ENCODE results near the gene FRMPD2.
"Not testable (repeated sequence)": the region's sequence is repeated elsewhere in the genome, so short reads cannot be mapped to it uniquely, and the experiment has no call there.

The FRMPD2 gene

GRCh38 chr10:48290286-48290685 lies 15.8 kb upstream of the FRMPD2 start:
- DNase-seq, result no peak

- peak in 34 of 51 donors; percentile 19 to 76 (median 47) for DNase-seq
Observed at GRCh38 chr10:48289501-48290238, 15.2 kb upstream of the FRMPD2 start.

DNA sequence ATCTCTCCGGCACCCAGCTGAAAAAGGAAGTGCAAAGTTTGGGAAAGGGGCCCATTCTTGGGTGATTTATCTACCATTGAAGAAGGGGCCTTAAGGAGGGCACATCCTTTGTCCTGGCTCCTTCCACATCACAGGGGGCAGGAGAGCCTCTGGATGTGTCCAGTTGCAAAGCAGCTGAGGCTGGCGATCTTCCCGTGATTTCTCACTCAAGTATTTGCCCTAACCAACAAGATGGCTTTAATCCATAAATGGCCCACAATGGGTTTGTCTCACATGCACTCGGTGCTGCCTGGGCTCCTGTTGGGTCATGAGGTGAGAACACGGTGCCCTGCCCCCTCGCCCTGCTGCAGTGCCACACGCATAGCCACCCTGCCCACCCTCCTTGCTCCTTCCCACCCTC lies 14.2 kb upstream of the FRMPD2 start:
- no peak for DNase-seq

DNA sequence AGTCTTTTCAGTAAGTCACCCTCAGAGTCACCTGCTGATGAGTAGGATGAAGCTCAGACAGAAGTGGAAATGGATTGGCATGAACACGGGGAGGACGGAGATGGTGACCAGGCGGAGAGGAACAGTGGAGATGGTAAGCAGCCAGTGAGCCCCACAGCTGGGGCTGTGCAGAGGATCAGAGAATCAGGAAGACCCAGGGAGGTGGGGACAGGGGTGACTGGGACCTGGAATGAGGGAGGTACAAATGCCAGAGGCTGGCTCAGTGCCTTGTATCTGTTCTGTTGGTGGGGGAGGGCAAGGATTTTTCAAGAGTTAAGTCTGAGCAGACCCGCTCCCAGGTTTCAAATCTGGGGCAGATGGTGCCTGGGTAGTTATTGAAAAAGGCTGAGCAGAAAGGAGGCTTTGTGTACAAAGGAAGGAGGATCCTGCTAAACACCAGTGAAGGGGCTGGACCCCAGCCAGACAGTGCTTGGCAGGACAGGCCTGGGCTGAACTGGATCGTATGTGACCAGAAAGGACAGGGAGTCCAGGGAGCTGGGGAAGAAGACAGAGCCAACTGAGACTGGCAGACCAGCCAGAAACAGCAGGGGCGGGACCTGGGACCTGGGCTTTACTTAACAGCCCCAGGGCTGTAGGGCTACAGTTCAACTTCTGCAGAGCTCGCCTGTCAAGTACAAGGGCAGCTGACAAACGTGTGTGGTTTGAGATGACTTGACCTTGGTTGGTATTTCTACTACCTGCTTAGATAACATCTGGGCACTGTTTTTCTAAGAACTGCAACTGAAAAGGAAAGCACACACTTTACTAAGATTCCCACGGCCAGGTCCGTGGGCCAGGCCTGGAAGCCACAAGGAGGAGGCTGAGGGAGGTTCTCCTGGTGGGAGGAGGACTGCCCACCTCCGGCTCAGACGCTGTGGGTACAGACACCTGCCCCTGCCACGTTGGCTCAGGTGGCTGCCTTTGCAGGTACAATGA lies 13.2 kb upstream of the FRMPD2 start:
- peak in 43 of 51 donors; percentile 20 to 93 (median 74) for DNase-seq

- no peak for DNase-seq
Observed at GRCh38 chr10:48286356-48286755, 11.9 kb upstream of the FRMPD2 start.

- no peak for DNase-seq
Observed at GRCh38 chr10:48285710-48286109, 11.2 kb upstream of the FRMPD2 start.

- DNase-seq, result no peak
Observed at GRCh38 chr10:48284811-48285210, 10.3 kb upstream of the FRMPD2 start.

- no peak for DNase-seq
Observed at GRCh38 chr10:48284002-48284546, 9.6 kb upstream of the FRMPD2 start.

DNA sequence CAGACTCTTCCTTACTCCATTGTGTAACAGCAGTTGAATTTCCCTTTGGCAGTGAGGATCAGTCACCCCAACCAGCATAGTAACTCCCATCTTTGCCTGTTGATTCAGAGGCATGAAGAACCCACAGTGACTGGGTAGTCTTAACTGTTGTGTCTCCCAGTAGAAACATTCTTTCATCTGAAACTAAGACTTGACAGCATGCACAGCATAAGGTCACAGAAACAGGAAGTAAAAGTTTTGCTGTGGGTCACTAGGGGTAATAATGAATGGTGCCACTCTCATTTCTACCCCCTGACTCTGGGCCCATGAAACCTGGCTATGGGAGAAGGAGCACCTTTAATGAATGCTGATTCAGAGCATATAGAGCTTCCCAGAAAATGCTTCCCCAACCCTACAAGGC lies 8.3 kb upstream of the FRMPD2 start:
- DNase-seq, result no peak

GRCh38 chr10:48281697-48282096 lies 7.2 kb upstream of the FRMPD2 start:
- DNase-seq, result not testable (repeated sequence)

- no peak for DNase-seq
Observed at GRCh38 chr10:48279081-48279751, 4.7 kb upstream of the FRMPD2 start.

DNA sequence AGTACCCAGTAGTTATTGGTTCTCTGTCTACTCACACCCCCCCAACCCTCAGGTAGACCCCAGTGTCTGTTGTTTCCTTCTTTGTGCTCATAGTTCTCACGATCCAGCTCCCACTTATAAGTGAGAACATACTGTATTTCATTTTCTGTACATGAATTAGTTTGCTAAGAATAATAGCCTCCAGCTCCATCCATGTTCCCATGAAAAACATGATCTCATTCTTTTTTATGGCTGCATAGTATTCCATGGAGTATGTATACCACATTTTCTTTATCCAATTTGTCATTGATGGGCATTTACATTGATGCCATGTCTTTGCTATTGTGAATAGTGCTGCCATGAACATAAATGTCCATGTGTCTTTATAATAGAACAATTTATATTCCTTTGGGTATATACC lies 2.6 kb upstream of the FRMPD2 start:
- DNase-seq, result no peak

GRCh38 chr10:48273741-48274140 lies 755 bp downstream of the FRMPD2 start:
- DNase-seq, result no peak

DNA sequence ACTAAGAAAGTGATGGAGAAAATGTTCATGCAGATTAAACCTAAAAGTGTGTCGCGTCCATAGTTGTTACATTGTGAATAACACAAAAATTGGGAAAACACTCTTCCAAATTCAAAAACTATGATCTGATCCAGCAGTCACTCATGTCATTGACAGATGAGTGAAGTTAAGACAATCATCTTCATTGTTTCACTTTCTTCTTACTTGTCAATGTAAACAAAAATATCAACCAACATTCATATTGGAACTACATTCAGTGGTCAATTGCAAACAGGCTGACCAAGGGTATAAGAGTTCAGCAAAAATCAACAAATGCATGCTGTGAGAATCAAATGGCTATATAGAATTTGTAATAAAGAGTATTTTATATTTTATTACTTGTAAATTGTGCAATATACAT lies 1.8 kb downstream of the FRMPD2 start:
- no peak for DNase-seq

DNA sequence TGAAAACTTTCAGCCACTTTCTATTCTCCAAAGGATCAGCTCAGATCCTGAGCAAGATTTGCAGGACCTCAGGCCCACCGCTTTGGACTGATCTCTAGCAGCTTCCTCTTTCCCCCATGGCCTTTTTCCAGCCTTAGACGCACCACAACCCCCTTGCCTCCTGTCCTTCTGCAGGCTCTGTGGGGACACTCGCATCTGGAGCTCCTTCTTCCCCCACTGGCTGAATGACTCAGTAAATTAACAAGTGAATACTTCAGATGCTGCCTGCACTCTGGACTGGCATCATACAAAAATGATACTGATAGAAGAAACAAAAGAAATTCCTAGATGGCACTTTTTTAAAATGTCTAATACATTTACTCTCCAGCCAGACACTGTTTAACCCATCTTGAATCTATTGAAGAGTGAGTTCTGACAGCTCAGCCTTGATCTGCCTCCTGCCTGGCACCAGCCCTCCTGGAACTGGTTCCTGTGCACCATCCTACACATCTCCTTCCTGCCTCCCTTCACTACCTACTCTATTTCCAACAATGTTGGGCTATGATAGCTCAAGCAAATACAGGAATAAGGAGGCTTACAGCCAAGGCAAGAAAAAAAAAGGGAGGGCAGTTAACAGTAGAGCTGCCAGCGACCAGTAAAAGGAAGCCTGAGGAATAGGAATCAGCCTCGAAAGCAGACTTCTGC lies 3.3 kb downstream of the FRMPD2 start:
- peak in 1 of 51 donors; percentile 15 for DNase-seq

DNA sequence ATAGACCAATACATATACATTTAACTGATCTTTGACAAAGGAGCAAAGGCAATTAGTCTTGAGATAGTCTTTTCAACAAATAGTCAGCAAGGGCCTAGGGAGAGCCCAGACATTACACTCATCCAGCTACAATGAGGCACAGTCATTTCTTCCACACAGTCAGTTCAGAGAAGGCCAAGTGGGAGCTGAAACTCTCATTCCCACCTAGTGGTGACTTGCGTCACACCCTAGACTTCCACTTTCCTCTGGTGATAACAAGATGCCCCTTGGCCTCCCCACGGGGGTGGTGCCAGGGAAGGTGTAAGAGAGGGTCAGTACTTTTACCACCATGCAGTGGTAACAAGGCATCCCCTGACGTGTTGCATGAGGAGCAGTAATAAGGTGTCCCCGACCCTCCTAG lies 8.0 kb downstream of the FRMPD2 start:
- DNase-seq, result no peak

GRCh38 chr10:48258105-48258504 lies 16.4 kb downstream of the FRMPD2 start:
- DNase-seq, result no peak

DNA sequence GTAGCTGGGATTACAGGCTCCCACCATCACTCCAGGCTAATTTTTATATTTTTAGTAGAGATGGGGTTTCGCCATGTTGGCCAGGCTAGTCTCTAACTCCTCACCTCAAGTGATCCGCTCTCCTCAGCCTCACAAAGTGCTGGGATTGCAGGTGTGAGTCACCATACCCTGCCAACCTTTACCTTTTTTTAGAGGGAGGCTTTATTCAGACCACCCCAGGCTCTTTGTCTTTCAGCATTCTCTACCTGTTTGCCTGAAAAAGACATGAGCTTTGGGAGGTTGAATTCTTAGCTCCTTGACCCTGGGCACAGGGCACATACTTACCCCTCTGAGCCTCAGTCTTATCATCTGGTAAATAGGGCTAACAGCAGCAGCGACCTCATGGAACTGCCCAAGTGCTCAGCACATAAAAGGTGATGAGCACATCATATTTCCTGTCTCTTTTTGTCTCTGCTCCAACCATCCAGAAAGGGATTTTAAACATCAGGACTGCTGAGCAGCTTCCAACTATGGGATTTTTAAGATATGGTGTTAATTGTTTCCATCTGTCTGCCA lies 17.0 kb downstream of the FRMPD2 start:
- no peak for DNase-seq

DNA sequence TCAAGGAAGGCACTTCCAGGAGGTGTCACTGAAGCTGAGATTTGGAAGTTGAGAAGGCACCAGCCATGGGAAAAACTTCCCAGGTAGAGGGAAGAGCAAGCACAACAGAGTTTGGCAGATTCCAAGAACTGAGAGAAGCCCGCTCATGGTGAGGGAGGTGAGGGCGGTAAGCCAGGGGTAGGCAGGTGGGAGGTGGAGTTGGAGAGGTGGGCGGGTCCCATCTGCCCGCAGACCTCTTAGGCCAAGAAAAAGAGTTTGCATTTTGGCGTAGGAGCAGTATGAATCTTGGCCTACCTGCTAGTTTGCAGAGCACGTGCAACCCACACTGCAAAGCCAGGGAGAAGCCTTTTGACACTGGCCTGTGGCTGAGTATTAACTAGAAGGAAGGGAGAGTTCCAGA lies 18.8 kb downstream of the FRMPD2 start:
- no peak for DNase-seq

- no peak for DNase-seq
Observed at GRCh38 chr10:48254750-48255512, 19.6 kb downstream of the FRMPD2 start.

Data from hypothalamus (tissue), 51 donors.